HEK293 (cell line): Measurements from ENCODE around the gene OAF.

Source experiments
- ATF2 ChIP-seq: fragments of 450-650 bp; formaldehyde crosslinking; IDR thresholded peaks from 2 replicates; pipeline ENCODE4 v1.5.1; 2016; ENCODE audit warnings: missing biosample characterization, missing genetic modification characterization, low read depth
- CTCF ChIP-seq: fragments of 450-650 bp; formaldehyde crosslinking; IDR thresholded peaks from 2 replicates; pipeline ENCODE4 v1.5.1; 2016; ENCODE audit warnings: missing biosample characterization, missing genetic modification characterization
- EGR2 ChIP-seq: fragments of 450-650 bp; formaldehyde crosslinking; IDR thresholded peaks from 2 replicates; pipeline ENCODE4 v1.5.1; 2016; ENCODE audit warnings: low read depth, missing biosample characterization, missing genetic modification characterization
- GLIS1 ChIP-seq: fragments of 450-650 bp; formaldehyde crosslinking; IDR thresholded peaks from 2 replicates; pipeline ENCODE4 v1.5.1; 2016; ENCODE audit warnings: missing biosample characterization, missing genetic modification characterization
- PRDM4 ChIP-seq: fragments of 450-650 bp; formaldehyde crosslinking; IDR thresholded peaks from 2 replicates; pipeline ENCODE4 v1.5.1; 2017; ENCODE audit warnings: missing biosample characterization, missing genetic modification characterization
- REPIN1 ChIP-seq: fragments of 450-650 bp; formaldehyde crosslinking; IDR thresholded peaks from 2 replicates; pipeline ENCODE4 v1.5.1; 2017; ENCODE audit warnings: missing biosample characterization, missing genetic modification characterization, low read depth
- ZBTB20 ChIP-seq: fragments of 450-650 bp; formaldehyde crosslinking; IDR thresholded peaks from 2 replicates; pipeline ENCODE4 v1.5.1; 2016; ENCODE audit warnings: missing biosample characterization, missing genetic modification characterization
- ZNF140 ChIP-seq: fragments of 450-650 bp; formaldehyde crosslinking; IDR thresholded peaks from 2 replicates; pipeline ENCODE4 v1.5.1; 2016; ENCODE audit warnings: missing biosample characterization, missing genetic modification characterization
- ZNF362 ChIP-seq: fragments of 450-650 bp; formaldehyde crosslinking; IDR thresholded peaks from 2 replicates; pipeline ENCODE4 v1.5.1; 2016; ENCODE audit warnings: missing biosample characterization, missing genetic modification characterization
- ZNF510 ChIP-seq: fragments of 450-650 bp; formaldehyde crosslinking; IDR thresholded peaks from 2 replicates; pipeline ENCODE4 v1.5.1; 2018; ENCODE audit warnings: mild to moderate bottlenecking, missing genetic modification characterization, missing biosample characterization; ENCODE audit not compliant: insufficient replicate concordance
- ZNF513 ChIP-seq: fragments of 450-650 bp; IDR thresholded peaks from 2 replicates; pipeline ENCODE4 v1.5.1; 2018; ENCODE audit warnings: missing biosample characterization, missing genetic modification characterization
- ZNF518A ChIP-seq: fragments of 450-650 bp; formaldehyde crosslinking; conservative IDR thresholded peaks from 2 replicates; pipeline ENCODE4 v1.5.1; 2016; ENCODE audit warnings: low read depth, missing biosample characterization, missing genetic modification characterization
- ZNF792 ChIP-seq: fragments of 450-650 bp; formaldehyde crosslinking; IDR thresholded peaks from 2 replicates; pipeline ENCODE4 v1.5.1; 2016; ENCODE audit warnings: missing biosample characterization, missing genetic modification characterization

GRCh38 chr11:120180551-120181232 is 30.1 kb upstream of the OAF start:
- TF ChIP-seq ZNF510: no peak
- TF ChIP-seq EGR2 (tag by site-specific recombination): no peak
- no peak for TF ChIP-seq ZNF140 (tag by site-specific recombination)
- TF ChIP-seq REPIN1 (tag by site-specific recombination): no peak
- TF ChIP-seq ATF2: no peak
- no peak for TF ChIP-seq ZNF792
- no peak for TF ChIP-seq ZBTB20
- no peak for TF ChIP-seq PRDM4
- no peak for TF ChIP-seq CTCF (tag by site-specific recombination)
- no peak for TF ChIP-seq ZNF513 (tag by site-specific recombination)
- no peak for TF ChIP-seq ZNF518A (tag by site-specific recombination)
- no peak for TF ChIP-seq GLIS1
- no peak for TF ChIP-seq ZNF362
